Ovary (tissue), 9 donors: ENCODE results near the gene SOCS3. TPM values are rescaled to one million over a fixed set of nuclear protein-coding genes. Genes with fewer than 3 reads are reported as not detected.

Source experiments
- DNase-seq, 5 donors: peaks; one replicate each; pipeline ENCODE4 v3.0.0-alpha.2; 2019 to 2020
- H3K27ac ChIP-seq, 2 donors: fragments of 200-600 bp; one replicate each; pipeline versions ENCODE4 v1.5.1 to v1.8.0; 2019 to 2022
- H3K27me3 ChIP-seq: fragments of 200-600 bp; one replicate; pipeline ENCODE4 v1.8.0; 2022
- H3K36me3 ChIP-seq: fragments of 200-600 bp; sonication (generic); one replicate; pipeline ENCODE4 v1.5.1; 2019
- H3K4me1 ChIP-seq: one replicate; pipeline ENCODE4 v1.8.1; 2013; ENCODE audit warnings: mild to moderate bottlenecking, moderate library complexity; ENCODE audit not compliant: insufficient read depth
- H3K4me3 ChIP-seq: fragments of 200-600 bp; sonication (generic); one replicate; pipeline ENCODE4 v1.5.1; 2017
- H3K9me3 ChIP-seq, 2 donors: fragments of 200-600 bp in 1 of 2; sonication (generic) in 1 of 2; one replicate each; pipeline versions ENCODE4 v1.5.1 to v1.8.1; 2013 to 2019; ENCODE audit warnings: mild to moderate bottlenecking in 1 of 2, moderate library complexity in 1 of 2
- EP300 ChIP-seq: sonication (generic); formaldehyde crosslinking; IDR thresholded peaks from one replicate; pipeline ENCODE4 v1.6.1; 2017; ENCODE audit warnings: antibody characterized with exemption
- POLR2A ChIP-seq: fragments of 450-650 bp; IDR thresholded peaks from one replicate; pipeline ENCODE4 v1.6.1; 2017; ENCODE audit warnings: antibody characterized with exemption, mild to moderate bottlenecking, moderate library complexity
- WGBS, 3 donors: extraction: QIAGEN DNeasy Blood & Tissue Kit in 1 of 3; methylation state at CpG; one replicate each; pipeline versions ENCODE4 v1.1.5 to v1.1.7; 2013 to 2017; 5-methylcytosine and 5-hydroxymethylcytosine counted together
- intact Hi-C, 4 donors: fragments of 100-400 bp; cut with DNase I; formaldehyde crosslinking; loops; one replicate each; pipeline versions ENCODE4 v1.11.0 to v1.15.1; 2022 to 2023
- polyA plus RNA-seq, 2 donors: library from polyadenylated mRNA; stranded (reverse); fragments of 200-250 nt in 1 of 2; fragments of 350-450 nt in 1 of 2; fragmentation: Illumina TruSeq in 1 of 2; extraction: RNeasy Lipid Tissue Mini Kit (QIAGEN cat#74804) in 1 of 2; gene quantifications; one replicate each; pipeline ENCODE4 v1.2.3, GENCODE V29; 2013 to 2014
- total RNA-seq, 7 donors: library from RNA; depleted of rRNA in 2 of 7; stranded (reverse); fragments of >200 nt in 2 of 7; fragmentation: NEBNext Ultra II Directional in 3 of 7; extraction: Animal tissue kit (Norgen Biotek cat#: 25700) in 3 of 7; gene quantifications; one replicate each; pipeline versions ENCODE4 v1.1.0 to v1.2.4, GENCODE V29; 2016 to 2023
- TF ChIP-seq, protein P1 (sequence below), 3 donors: fragments of 450-650 bp in 2 of 3; fragments of 200-600 bp in 1 of 3; IDR thresholded peaks; one replicate each; pipeline versions ENCODE4 v1.5.1 to v1.8.0; 2016 to 2022; ENCODE audit warnings: antibody characterized with exemption in 3 of 3, mild to moderate bottlenecking in 1 of 3
- donor health status: DM: no; HTN: no; CAD: no; lungs with moderate emphysema.
- donor health status: DM: no; HTN: no; CAD: no.
- donor health status: Bipolar disorder and iron deficiency.
- donor health status: DM: yes; HTN: yes; CAD: no.
- donor health status: DM: no; HTN: no; CAD: no.
- donor health status: DM: yes; HTN: yes; CAD: no.

Gene SOCS3
- total and polyA plus RNA-seq, 9 donors = 14.4 to 284 (median 56.5) TPM

GRCh38 chr17:78379131-78379491 lies 19.2 kb upstream of the SOCS3 start:
- TF ChIP-seq POLR2A = no peak
- TF ChIP-seq, protein P1, sequence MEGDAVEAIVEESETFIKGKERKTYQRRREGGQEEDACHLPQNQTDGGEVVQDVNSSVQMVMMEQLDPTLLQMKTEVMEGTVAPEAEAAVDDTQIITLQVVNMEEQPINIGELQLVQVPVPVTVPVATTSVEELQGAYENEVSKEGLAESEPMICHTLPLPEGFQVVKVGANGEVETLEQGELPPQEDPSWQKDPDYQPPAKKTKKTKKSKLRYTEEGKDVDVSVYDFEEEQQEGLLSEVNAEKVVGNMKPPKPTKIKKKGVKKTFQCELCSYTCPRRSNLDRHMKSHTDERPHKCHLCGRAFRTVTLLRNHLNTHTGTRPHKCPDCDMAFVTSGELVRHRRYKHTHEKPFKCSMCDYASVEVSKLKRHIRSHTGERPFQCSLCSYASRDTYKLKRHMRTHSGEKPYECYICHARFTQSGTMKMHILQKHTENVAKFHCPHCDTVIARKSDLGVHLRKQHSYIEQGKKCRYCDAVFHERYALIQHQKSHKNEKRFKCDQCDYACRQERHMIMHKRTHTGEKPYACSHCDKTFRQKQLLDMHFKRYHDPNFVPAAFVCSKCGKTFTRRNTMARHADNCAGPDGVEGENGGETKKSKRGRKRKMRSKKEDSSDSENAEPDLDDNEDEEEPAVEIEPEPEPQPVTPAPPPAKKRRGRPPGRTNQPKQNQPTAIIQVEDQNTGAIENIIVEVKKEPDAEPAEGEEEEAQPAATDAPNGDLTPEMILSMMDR (IDR thresholded peaks at IDR 0.05) = no peak

GRCh38 chr17:78378225-78379130 lies 18.6 kb upstream of the SOCS3 start, which contains the start of gene PGS1:
PGS1 (plus strand) TSS chr17:78378649; CDS start chr17:78378666, 17 bp downstream.
- intact Hi-C loops = loop anchor here in 1 of 4 donors (10.0 kb wide), 1 partner anchor 254 kb away; the partner anchor contains the start of gene TMC6
- Histone ChIP-seq H3K9me3 (no peaks in the 10 kb centered on the region), H3K4me3 (peak within 1 kb of the TSS; percentile 95), H3K27ac (peak within 1 kb of the TSS; percentile 42 to 47), H3K4me1 (peaks cover 1% of the 10 kb centered on the region), H3K36me3 (no peaks in the 10 kb centered on the region), H3K27me3 (no peaks in the 10 kb centered on the region)
- peak; percentile 70 to 87 (median 82) for DNase-seq
- WGBS, 3 donors = 1% methylated on average over 65 to 89 of the region's 89 CpGs
- TF ChIP-seq POLR2A (peak; percentile 69), EP300 (no peak)
- TF ChIP-seq, protein P1 (IDR thresholded peaks at IDR 0.05) = peak in 1 of 3 donors; percentile 24

More at GRCh38 chr17:78379131-78379491, 19.2 kb upstream of the SOCS3 start:
- H3K4me3 ChIP-seq = peak overlapping the region; percentile 95
- H3K9me3 ChIP-seq = no peaks in the 10 kb centered on the region
- intact Hi-C loops = loop anchor here in 1 of 4 donors (10.0 kb wide), 1 partner anchor 254 kb away; the partner anchor contains the start of gene TMC6
- peak overlapping the region in 1 of 2 donors; percentile 47 for H3K27ac ChIP-seq
- WGBS, 3 donors = 4% methylated on average over 7 of the region's 7 CpGs
- peaks cover 3% of the 10 kb centered on the region for H3K4me1 ChIP-seq
- no peak for DNase-seq
- H3K27me3 ChIP-seq = no peaks in the 10 kb centered on the region
- H3K36me3 ChIP-seq = no peaks in the 10 kb centered on the region

GRCh38 chr17:78377858-78378224 lies 18.0 kb upstream of the SOCS3 start:
- H3K9me3 ChIP-seq = no peaks in the 10 kb centered on the region
- H3K4me1 ChIP-seq = peaks cover 1% of the 10 kb centered on the region
- no peaks in the 10 kb centered on the region for H3K36me3 ChIP-seq
- no peak for DNase-seq
- no peaks in the 10 kb centered on the region for H3K27me3 ChIP-seq
- intact Hi-C loops = loop anchor here in 1 of 4 donors (10.0 kb wide), 1 partner anchor 253 kb away; the partner anchor contains the start of gene TMC6
- peak overlapping the region; percentile 95 for H3K4me3 ChIP-seq
- WGBS, 3 donors = 37 to 51% (median 47%) methylated on average over 14 of the region's 14 CpGs
- TF ChIP-seq, protein P1 (IDR thresholded peaks at IDR 0.05) = no peak
- TF ChIP-seq EP300 (no peak), POLR2A (no peak)
- peak overlapping the region in 1 of 2 donors; percentile 47 for H3K27ac ChIP-seq

GRCh38 chr17:78376161-78376560 lies 16.3 kb upstream of the SOCS3 start:
- H3K27ac ChIP-seq = no peak overlapping the region
- H3K4me1 ChIP-seq = peaks cover 1% of the 10 kb centered on the region
- no peaks in the 10 kb centered on the region for H3K27me3 ChIP-seq
- no peak overlapping the region for H3K4me3 ChIP-seq
- DNase-seq = no peak
- intact Hi-C loops = loop anchor here in 1 of 4 donors (10.0 kb wide), 1 partner anchor 251 kb away; the partner anchor contains the start of gene TMC6
- 70 to 80% (median 77%) methylated on average over 5 of the region's 5 CpGs for WGBS, 3 donors
- TF ChIP-seq POLR2A = no peak
- TF ChIP-seq EP300 = no peak
- TF ChIP-seq, protein P1 (IDR thresholded peaks at IDR 0.05) = no peak
- H3K9me3 ChIP-seq = no peaks in the 10 kb centered on the region
- H3K36me3 ChIP-seq = no peaks in the 10 kb centered on the region
